ENCODE results near the gene RBMS1. TPM values are rescaled to one million over a fixed set of nuclear protein-coding genes. Genes with fewer than 3 reads are reported as not detected.

Gene RBMS1
- total and polyA plus RNA-seq, 4 donors = 7.9 to 23.5 (median 15.5) TPM

DNA sequence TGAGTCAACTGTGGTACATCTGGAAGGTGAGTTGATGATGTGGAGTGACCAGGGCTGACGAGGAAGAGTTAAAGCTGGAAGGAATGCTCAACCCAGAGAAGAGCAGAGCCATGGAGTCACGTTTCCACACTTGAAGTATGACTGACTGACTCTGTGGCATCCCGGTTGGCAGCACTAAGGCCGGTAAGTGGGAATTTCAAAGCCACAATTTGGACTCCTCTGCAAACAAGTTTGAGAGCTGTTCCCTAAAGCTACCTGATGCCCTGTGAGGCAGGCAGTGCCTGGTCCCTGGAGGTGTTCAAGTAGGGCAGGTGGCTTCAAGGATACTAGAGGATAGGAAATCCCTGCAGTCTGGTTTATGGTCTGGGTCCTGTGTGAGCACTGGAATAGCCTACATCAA, 224.2 kb downstream of the RBMS1 start:
- Histone ChIP-seq H3K9me3 (ENCODE audit: control insufficient read depth in 4 of 4, low read length in 3 of 4) (no peaks in the 10 kb centered on the region), H3K4me3 (ENCODE audit: low read depth in 1 of 3, low read length in 3 of 3) (peak overlapping the region; percentile 51 to 55 (median 52)), H3K27ac (ENCODE audit: low read depth in 1 of 2, low read length in 2 of 2) (peak overlapping the region; percentile 67 to 90), H3K4me1 (ENCODE audit: control insufficient read depth in 4 of 4, insufficient read depth in 4 of 4, low read length in 3 of 4) (peaks cover 3 to 17% (median 9%) of the 10 kb centered on the region in 4 donors), H3K36me3 (ENCODE audit: control insufficient read depth in 4 of 4, insufficient read depth in 3 of 4, low read depth in 1 of 4, low read length in 3 of 4) (no peaks in the 10 kb centered on the region), H3K27me3 (ENCODE audit: control insufficient read depth in 4 of 4, insufficient read depth in 4 of 4, low read length in 3 of 4) (no peaks in the 10 kb centered on the region), H3K9ac (ENCODE audit: low read depth in 1 of 2, low read length in 2 of 2) (peak overlapping the region in 1 of 2 donors; percentile 1)
- 80% methylated on average over 4 of the region's 4 CpGs for WGBS
- no peak for DNase-seq (ENCODE audit: low spot score)
- TF ChIP-seq RXRA (IDR thresholded peaks at IDR 0.05) (no peak), REST (IDR thresholded peaks at IDR 0.05) (no peak), FOXA1 (IDR thresholded peaks at IDR 0.05) (no peak), HNF4G (IDR thresholded peaks at IDR 0.05) (no peak), CTCF (IDR thresholded peaks at IDR 0.05; ENCODE audit: low read depth, low read length, missing input control) (no peak), FOXA2 (IDR thresholded peaks at IDR 0.05) (no peak), NR2F2 (IDR thresholded peaks at IDR 0.05) (no peak)

DNA sequence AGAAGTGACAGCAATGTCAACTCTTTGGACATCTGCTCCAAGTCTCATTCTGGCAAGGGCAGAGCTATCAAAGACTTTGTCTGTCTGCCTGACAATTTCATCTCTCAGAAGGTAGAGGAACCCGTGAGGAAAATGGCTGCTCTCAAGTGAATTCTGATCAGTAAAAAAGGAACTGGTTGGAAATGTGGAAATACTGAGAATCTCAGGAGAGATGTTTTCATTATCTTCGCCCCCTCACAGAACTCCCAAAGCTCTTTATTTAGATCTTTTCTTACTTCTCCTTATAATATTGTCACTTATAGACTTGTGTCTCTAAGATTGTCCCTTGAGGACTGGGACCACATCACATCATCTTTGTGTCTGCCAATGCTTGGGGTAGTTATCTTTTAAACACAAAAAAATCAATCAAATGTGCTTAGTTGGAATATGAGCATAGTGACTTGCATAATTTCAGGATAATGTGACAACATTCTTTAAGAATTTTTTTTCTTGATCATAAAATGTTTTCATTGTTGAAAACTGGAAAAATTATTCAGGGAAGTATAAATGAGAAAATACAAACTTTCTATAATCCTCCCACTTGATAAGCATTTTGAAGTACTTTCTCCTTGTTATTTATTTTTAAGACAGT, 225.3 kb downstream of the RBMS1 start:
- H3K27ac ChIP-seq (ENCODE audit: low read depth in 1 of 2, low read length in 2 of 2) = no peak overlapping the region
- WGBS = 91% methylated on average over 2 of the region's 2 CpGs
- no peaks in the 10 kb centered on the region for H3K36me3 ChIP-seq (ENCODE audit: control insufficient read depth in 4 of 4, insufficient read depth in 3 of 4, low read depth in 1 of 4, low read length in 3 of 4)
- H3K9me3 ChIP-seq (ENCODE audit: control insufficient read depth in 4 of 4, low read length in 3 of 4) = no peaks in the 10 kb centered on the region
- no peaks in the 10 kb centered on the region for H3K27me3 ChIP-seq (ENCODE audit: control insufficient read depth in 4 of 4, insufficient read depth in 4 of 4, low read length in 3 of 4)
- no peak overlapping the region for H3K4me3 ChIP-seq (ENCODE audit: low read depth in 1 of 3, low read length in 3 of 3)
- H3K9ac ChIP-seq (ENCODE audit: low read depth in 1 of 2, low read length in 2 of 2) = no peak overlapping the region
- no peak for DNase-seq (ENCODE audit: low spot score)
- peaks cover 3 to 17% (median 9%) of the 10 kb centered on the region in 4 donors for H3K4me1 ChIP-seq (ENCODE audit: control insufficient read depth in 4 of 4, insufficient read depth in 4 of 4, low read length in 3 of 4)
- no peak for TF ChIP-seq ATF3 (IDR thresholded peaks at IDR 0.05)
- TF ChIP-seq NR2F2 (IDR thresholded peaks at IDR 0.05) = no peak
- no peak for TF ChIP-seq EGR1 (IDR thresholded peaks at IDR 0.05; ENCODE audit: low read depth in 2 of 2)
- no peak for TF ChIP-seq SP1 (IDR thresholded peaks at IDR 0.05)
- TF ChIP-seq MAX (IDR thresholded peaks at IDR 0.05) = no peak
- no peak for TF ChIP-seq TAF1 (conservative IDR thresholded peaks at IDR 0.05)
- no peak for TF ChIP-seq YY1 (IDR thresholded peaks at IDR 0.05)
- TF ChIP-seq HNF4A (conservative IDR thresholded peaks at IDR 0.05) = no peak
- TF ChIP-seq RAD21 (IDR thresholded peaks at IDR 0.05) = no peak
- no peak for TF ChIP-seq GABPA (IDR thresholded peaks at IDR 0.05 in 1 of 2, conservative IDR thresholded peaks at IDR 0.05 in 1 of 2)
- no peak for TF ChIP-seq HNF4G (IDR thresholded peaks at IDR 0.05)
- no peak for TF ChIP-seq RXRA (IDR thresholded peaks at IDR 0.05)
- TF ChIP-seq JUND (IDR thresholded peaks at IDR 0.05) = no peak
- TF ChIP-seq FOXA1 (IDR thresholded peaks at IDR 0.05) = no peak
- no peak for TF ChIP-seq REST (IDR thresholded peaks at IDR 0.05)
- no peak for TF ChIP-seq FOXA2 (IDR thresholded peaks at IDR 0.05)
- TF ChIP-seq, protein P1, sequence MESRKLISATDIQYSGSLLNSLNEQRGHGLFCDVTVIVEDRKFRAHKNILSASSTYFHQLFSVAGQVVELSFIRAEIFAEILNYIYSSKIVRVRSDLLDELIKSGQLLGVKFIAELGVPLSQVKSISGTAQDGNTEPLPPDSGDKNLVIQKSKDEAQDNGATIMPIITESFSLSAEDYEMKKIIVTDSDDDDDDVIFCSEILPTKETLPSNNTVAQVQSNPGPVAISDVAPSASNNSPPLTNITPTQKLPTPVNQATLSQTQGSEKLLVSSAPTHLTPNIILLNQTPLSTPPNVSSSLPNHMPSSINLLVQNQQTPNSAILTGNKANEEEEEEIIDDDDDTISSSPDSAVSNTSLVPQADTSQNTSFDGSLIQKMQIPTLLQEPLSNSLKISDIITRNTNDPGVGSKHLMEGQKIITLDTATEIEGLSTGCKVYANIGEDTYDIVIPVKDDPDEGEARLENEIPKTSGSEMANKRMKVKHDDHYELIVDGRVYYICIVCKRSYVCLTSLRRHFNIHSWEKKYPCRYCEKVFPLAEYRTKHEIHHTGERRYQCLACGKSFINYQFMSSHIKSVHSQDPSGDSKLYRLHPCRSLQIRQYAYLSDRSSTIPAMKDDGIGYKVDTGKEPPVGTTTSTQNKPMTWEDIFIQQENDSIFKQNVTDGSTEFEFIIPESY (IDR thresholded peaks at IDR 0.05) = no peak
